Measurements from ENCODE around the gene SELPLG.

SELPLG gene

DNA sequence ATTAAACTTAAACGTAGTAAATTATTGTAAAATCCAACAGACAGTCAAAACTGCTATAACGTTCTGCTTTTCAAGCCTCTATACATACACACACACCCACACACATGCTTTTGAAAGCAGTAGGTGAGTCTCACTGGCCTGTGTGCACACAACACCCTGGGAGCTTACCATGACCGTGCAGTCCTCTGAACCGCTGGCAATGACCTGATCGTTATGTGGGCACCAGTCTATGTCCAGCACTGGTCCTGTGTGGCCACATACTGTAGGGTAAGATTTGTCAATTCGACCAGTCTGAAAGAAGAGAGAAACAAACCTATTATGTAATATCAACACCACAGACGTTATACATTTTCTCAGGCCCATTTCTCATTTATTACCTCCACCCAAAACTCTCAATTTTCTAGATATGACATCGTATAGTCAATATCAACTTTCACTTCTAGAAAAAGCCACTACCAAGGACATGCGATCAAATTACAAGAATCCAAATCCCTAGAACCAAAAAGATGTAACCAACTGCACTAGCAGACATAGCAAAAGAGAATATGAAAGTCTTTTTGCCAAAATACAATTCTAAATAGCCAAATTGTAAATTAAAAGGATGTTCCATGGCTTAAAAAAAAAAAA is 44.5 kb upstream of the SELPLG start:
- Histone ChIP-seq H3K79me2 (ENCODE audit: insufficient read depth, low read length) (peaks cover 29% of the 10 kb centered on the region), H3K4me1 (ENCODE audit: insufficient read depth, low read length) (no peaks in the 10 kb centered on the region), H3K9me3 (ENCODE audit: insufficient read depth, low read length, severe bottlenecking) (no peaks in the 10 kb centered on the region), H2AFZ (ENCODE audit: low read depth, low read length) (no peak overlapping the region), H3K27me3 (ENCODE audit: insufficient read depth, low read length, poor library complexity) (no peaks in the 10 kb centered on the region), H3K9ac (ENCODE audit: low read depth, low read length) (no peak overlapping the region), H3K36me3 (ENCODE audit: insufficient read depth, low read length) (peaks cover 36% of the 10 kb centered on the region), H4K20me1 (ENCODE audit: insufficient read depth, low read length) (0 out of 2 replicates have a peak, but pooled peaks cover 3% of the 10 kb centered on the region), H3K4me2 (ENCODE audit: insufficient read depth, low read length) (no peak overlapping the region), H3K27ac (ENCODE audit: low read length) (no peak overlapping the region), H3K4me3 (ENCODE audit: low read depth in 1 of 2, low read length in 2 of 2) (no peak overlapping the region)
- DNase-seq, result no peak
- no peak for TF ChIP-seq EZH2 (IDR thresholded peaks at IDR 0.05; ENCODE audit: borderline replicate concordance, low read depth, low read length, severe bottlenecking)
- TF ChIP-seq, protein P1, sequence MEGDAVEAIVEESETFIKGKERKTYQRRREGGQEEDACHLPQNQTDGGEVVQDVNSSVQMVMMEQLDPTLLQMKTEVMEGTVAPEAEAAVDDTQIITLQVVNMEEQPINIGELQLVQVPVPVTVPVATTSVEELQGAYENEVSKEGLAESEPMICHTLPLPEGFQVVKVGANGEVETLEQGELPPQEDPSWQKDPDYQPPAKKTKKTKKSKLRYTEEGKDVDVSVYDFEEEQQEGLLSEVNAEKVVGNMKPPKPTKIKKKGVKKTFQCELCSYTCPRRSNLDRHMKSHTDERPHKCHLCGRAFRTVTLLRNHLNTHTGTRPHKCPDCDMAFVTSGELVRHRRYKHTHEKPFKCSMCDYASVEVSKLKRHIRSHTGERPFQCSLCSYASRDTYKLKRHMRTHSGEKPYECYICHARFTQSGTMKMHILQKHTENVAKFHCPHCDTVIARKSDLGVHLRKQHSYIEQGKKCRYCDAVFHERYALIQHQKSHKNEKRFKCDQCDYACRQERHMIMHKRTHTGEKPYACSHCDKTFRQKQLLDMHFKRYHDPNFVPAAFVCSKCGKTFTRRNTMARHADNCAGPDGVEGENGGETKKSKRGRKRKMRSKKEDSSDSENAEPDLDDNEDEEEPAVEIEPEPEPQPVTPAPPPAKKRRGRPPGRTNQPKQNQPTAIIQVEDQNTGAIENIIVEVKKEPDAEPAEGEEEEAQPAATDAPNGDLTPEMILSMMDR (IDR thresholded peaks at IDR 0.05; ENCODE audit: borderline replicate concordance, extremely low read depth, low read length, poor library complexity, severe bottlenecking), result no peak
- ATAC-seq (ENCODE audit: insufficient read depth, low read depth), result no peak

DNA sequence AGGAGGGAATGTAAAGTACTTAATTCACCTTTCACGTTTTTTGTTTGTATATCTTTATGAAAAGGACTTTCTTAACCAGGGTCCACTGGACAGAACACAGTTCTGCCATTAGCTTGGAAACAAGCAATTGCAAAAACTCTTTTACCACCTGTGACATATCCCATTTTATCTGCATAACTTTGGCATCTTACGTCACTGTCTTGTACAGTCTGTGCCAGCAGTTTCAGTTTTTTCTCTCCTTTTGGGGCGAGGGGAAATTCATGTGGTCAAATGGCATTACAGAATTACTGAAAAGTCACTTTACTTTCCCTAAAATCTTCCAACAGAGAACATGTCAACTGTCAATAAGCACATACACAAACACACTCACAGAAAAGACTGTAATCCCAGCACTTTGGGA is 43.7 kb upstream of the SELPLG start:
- no peak for ATAC-seq (ENCODE audit: insufficient read depth, low read depth)
- peaks cover 38% of the 10 kb centered on the region for H3K36me3 ChIP-seq (ENCODE audit: insufficient read depth, low read length)
- TF ChIP-seq, protein P1 (IDR thresholded peaks at IDR 0.05; ENCODE audit: borderline replicate concordance, extremely low read depth, low read length, poor library complexity, severe bottlenecking), result no peak
- TF ChIP-seq EZH2 (IDR thresholded peaks at IDR 0.05; ENCODE audit: borderline replicate concordance, low read depth, low read length, severe bottlenecking), result no peak

DNA sequence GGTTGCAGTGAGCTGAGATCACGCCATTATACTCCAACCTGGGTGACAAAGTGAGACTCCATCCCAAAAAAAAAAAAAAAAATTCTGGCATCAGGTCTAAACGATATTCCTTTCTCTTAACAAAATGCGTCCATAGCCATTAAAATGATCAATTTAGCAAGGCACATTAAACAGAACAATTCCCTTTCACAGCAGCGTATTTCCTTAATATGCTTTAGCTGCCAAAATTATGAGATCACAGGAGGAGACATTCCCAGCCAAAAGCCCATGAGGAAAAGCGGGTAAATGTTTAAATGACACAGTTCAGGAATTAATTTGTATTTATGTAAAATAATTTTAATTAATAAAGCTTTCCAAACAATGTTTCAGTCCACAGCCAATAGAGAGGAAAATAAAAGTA is 43.0 kb upstream of the SELPLG start:
- H3K4me3 ChIP-seq (ENCODE audit: low read depth in 1 of 2, low read length in 2 of 2), result no peak overlapping the region
- no peaks in the 10 kb centered on the region for H3K27me3 ChIP-seq (ENCODE audit: insufficient read depth, low read length, poor library complexity)
- no peak for TF ChIP-seq EZH2 (IDR thresholded peaks at IDR 0.05; ENCODE audit: borderline replicate concordance, low read depth, low read length, severe bottlenecking)
- TF ChIP-seq, protein P1 (IDR thresholded peaks at IDR 0.05; ENCODE audit: borderline replicate concordance, extremely low read depth, low read length, poor library complexity, severe bottlenecking), result no peak
- no peak for DNase-seq
- peaks cover 38% of the 10 kb centered on the region for H3K36me3 ChIP-seq (ENCODE audit: insufficient read depth, low read length)
- no peak for ATAC-seq (ENCODE audit: insufficient read depth, low read depth)
- H3K4me1 ChIP-seq (ENCODE audit: insufficient read depth, low read length), result no peaks in the 10 kb centered on the region
- no peak overlapping the region for H3K9ac ChIP-seq (ENCODE audit: low read depth, low read length)
- H2AFZ ChIP-seq (ENCODE audit: low read depth, low read length), result no peak overlapping the region
- 0 out of 2 replicates have a peak, but pooled peaks cover 3% of the 10 kb centered on the region for H4K20me1 ChIP-seq (ENCODE audit: insufficient read depth, low read length)
- peaks cover 21% of the 10 kb centered on the region for H3K79me2 ChIP-seq (ENCODE audit: insufficient read depth, low read length)
- H3K9me3 ChIP-seq (ENCODE audit: insufficient read depth, low read length, severe bottlenecking), result no peaks in the 10 kb centered on the region
- no peak overlapping the region for H3K27ac ChIP-seq (ENCODE audit: low read length)
- no peak overlapping the region for H3K4me2 ChIP-seq (ENCODE audit: insufficient read depth, low read length)

More for the DNA sequence above, 43.7 kb upstream of the SELPLG start:
- H3K4me1 ChIP-seq (ENCODE audit: insufficient read depth, low read length), result no peaks in the 10 kb centered on the region
- H4K20me1 ChIP-seq (ENCODE audit: insufficient read depth, low read length), result 0 out of 2 replicates have a peak, but pooled peaks cover 3% of the 10 kb centered on the region
- no peak for DNase-seq
- H3K79me2 ChIP-seq (ENCODE audit: insufficient read depth, low read length), result peaks cover 26% of the 10 kb centered on the region
- no peak overlapping the region for H2AFZ ChIP-seq (ENCODE audit: low read depth, low read length)
- H3K9me3 ChIP-seq (ENCODE audit: insufficient read depth, low read length, severe bottlenecking), result no peaks in the 10 kb centered on the region
- no peak overlapping the region for H3K4me2 ChIP-seq (ENCODE audit: insufficient read depth, low read length)
- H3K9ac ChIP-seq (ENCODE audit: low read depth, low read length), result no peak overlapping the region
- no peaks in the 10 kb centered on the region for H3K27me3 ChIP-seq (ENCODE audit: insufficient read depth, low read length, poor library complexity)
- H3K4me3 ChIP-seq (ENCODE audit: low read depth in 1 of 2, low read length in 2 of 2), result no peak overlapping the region
- H3K27ac ChIP-seq (ENCODE audit: low read length), result no peak overlapping the region
